K562 (cell line): Measurements from ENCODE around the gene RHBDF2.

ENCODE experiments used
- JUN ChIP-seq, 2 experiments: sonication (generic) in 1 of 2; formaldehyde crosslinking in 1 of 2; IDR thresholded peaks; 2 replicates each; pipeline versions ENCODE4 v1.6.1 to v1.8.0; 2012 to 2022; ENCODE audit warnings: borderline replicate concordance in 2 of 2, mild to moderate bottlenecking in 2 of 2, improper control_type of control experiment in 1 of 2, low read depth in 1 of 2, low read length in 1 of 2, missing genetic modification reagents in 1 of 2
- KAT8 ChIP-seq: fragments of 450-650 bp; IDR thresholded peaks from 2 replicates; pipeline ENCODE4 v1.6.1; 2016; ENCODE audit warnings: low read depth, mild to moderate bottlenecking
- NFE2 ChIP-seq: IDR thresholded peaks from 2 replicates; pipeline ENCODE4 v1.6.1; 2014; ENCODE audit warnings: antibody characterized with exemption, low read depth
- TAF15 ChIP-seq: fragments of 200-400 bp; formaldehyde crosslinking; IDR thresholded peaks from 2 replicates; pipeline ENCODE4 v1.6.1; 2017; ENCODE audit warnings: mild to moderate bottlenecking, low read depth, low read length, moderate library complexity
- TF ChIP-seq, protein P1 (sequence below): fragments of 450-650 bp; IDR thresholded peaks from 2 replicates; pipeline ENCODE4 v1.6.1; 2018; ENCODE audit warnings: mild to moderate bottlenecking, low read depth; ENCODE audit not compliant: partially characterized antibody
- TF ChIP-seq, protein P2 (sequence below), 3 experiments: IDR thresholded peaks in 2 of 3; conservative IDR thresholded peaks in 1 of 3; 2 replicates each; pipeline ENCODE4 v1.5.1; 2011 to 2012; ENCODE audit warnings: low read length in 3 of 3, mild to moderate bottlenecking in 3 of 3, control low read depth in 2 of 3, improper control_type of control experiment in 1 of 3, inconsistent platforms in 1 of 3, low read depth in 1 of 3, mixed read lengths in 1 of 3, moderate library complexity in 1 of 3; ENCODE audit not compliant: insufficient read depth in 2 of 3

DNA sequence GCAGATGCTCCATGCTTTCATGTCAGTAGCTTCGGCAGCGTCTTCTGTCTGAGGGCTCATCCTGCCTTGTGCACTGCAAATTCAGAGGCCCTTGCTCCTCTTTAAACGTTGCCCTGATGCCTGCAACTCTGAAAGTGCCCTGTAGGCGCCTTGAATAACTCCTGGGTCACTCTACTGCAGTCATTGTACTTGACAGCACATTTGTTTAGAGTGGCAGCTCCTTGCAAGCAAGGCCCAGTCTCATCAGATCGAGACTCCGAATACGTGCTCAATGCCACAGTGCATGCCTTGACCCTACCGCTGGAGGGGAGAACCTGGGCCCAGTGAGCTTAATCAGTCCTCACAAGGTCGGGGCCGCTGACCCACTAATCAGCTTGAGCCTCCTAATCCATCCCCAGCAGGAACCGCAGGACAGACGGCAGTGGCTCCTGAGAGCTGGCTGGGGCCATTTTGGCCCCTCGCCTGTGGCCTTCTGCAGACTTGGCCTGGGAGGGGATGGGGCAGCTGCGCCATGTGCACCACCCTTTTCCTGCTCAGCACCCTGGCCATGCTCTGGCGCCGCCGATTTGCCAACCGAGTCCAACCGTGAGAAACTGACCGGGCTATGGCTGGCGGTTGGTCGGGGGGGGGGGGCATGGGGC is 38.5 kb upstream of the RHBDF2 start, which contains the start of gene PRCD:
- no peak for TF ChIP-seq JUN (IDR thresholded peaks at IDR 0.05; ENCODE audit: borderline replicate concordance, low read depth, low read length)
- TF ChIP-seq JUN (CRISPR knock-in tag; IDR thresholded peaks at IDR 0.05; ENCODE audit: borderline replicate concordance): no peak
- TF ChIP-seq, protein P1, sequence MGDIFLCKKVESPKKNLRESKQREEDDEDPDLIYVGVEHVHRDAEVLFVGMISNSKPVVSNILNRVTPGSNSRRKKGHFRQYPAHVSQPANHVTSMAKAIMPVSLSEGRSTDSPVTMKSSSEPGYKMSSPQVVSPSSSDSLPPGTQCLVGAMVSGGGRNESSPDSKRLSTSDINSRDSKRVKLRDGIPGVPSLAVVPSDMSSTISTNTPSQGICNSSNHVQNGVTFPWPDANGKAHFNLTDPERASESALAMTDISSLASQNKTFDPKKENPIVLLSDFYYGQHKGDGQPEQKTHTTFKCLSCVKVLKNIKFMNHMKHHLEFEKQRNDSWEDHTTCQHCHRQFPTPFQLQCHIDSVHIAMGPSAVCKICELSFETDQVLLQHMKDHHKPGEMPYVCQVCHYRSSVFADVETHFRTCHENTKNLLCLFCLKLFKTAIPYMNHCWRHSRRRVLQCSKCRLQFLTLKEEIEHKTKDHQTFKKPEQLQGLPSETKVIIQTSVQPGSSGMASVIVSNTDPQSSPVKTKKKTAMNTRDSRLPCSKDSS: no peak
- TF ChIP-seq KAT8: no peak
- no peak for TF ChIP-seq NFE2
- TF ChIP-seq TAF15: no peak
- TF ChIP-seq, protein P2, sequence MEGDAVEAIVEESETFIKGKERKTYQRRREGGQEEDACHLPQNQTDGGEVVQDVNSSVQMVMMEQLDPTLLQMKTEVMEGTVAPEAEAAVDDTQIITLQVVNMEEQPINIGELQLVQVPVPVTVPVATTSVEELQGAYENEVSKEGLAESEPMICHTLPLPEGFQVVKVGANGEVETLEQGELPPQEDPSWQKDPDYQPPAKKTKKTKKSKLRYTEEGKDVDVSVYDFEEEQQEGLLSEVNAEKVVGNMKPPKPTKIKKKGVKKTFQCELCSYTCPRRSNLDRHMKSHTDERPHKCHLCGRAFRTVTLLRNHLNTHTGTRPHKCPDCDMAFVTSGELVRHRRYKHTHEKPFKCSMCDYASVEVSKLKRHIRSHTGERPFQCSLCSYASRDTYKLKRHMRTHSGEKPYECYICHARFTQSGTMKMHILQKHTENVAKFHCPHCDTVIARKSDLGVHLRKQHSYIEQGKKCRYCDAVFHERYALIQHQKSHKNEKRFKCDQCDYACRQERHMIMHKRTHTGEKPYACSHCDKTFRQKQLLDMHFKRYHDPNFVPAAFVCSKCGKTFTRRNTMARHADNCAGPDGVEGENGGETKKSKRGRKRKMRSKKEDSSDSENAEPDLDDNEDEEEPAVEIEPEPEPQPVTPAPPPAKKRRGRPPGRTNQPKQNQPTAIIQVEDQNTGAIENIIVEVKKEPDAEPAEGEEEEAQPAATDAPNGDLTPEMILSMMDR (IDR thresholded peaks at IDR 0.05 in 2 of 3, conservative IDR thresholded peaks at IDR 0.05 in 1 of 3; ENCODE audit: insufficient read depth in 2 of 3, low read depth in 1 of 3, low read length in 3 of 3): no peak
